IMR-90 (cell line): Measurements from ENCODE around the gene LONP2. TPM values are rescaled to one million over a fixed set of nuclear protein-coding genes. Genes with fewer than 3 reads are reported as not detected.

ENCODE experiments used
- ATAC-seq: fragments of 200-7000 bp; cut with Tn5 transposase; 2 replicates; pipeline ENCODE4 v1.9.1; 2020; ENCODE audit warnings: low read depth, mild to moderate bottlenecking, moderate library complexity
- BruUV-seq: library from RNA; stranded (reverse); fragments of 400-500 nt; replicated peaks from 2 replicates; lab custom pipeline; 2021; lab: Mats Ljungman, UMichigan
- CTCF ChIA-PET: fragments of 300-600 bp; formaldehyde crosslinking; extraction: SDS; loops from one replicate; lab custom pipeline; 2021; ENCODE audit warnings: antibody characterized with exemption; lab: Yijun Ruan, JAX
- POLR2A ChIA-PET: fragments of 300-600 bp; sonication (Branson Sonifier 250); formaldehyde crosslinking; loops from one replicate; lab custom pipeline; 2022; ENCODE audit warnings: antibody characterized with exemption; ENCODE audit not compliant: unreplicated experiment; lab: Charles Lee
- DNase-seq: peaks from one replicate; pipeline ENCODE4 v3.0.0; 2013
- H2AFZ ChIP-seq: replicated peaks from 2 replicates; pipeline ENCODE3; 2013; ENCODE audit warnings: low read length, mild to moderate bottlenecking; ENCODE audit not compliant: poor library complexity
- H2AK5ac ChIP-seq: 2 replicates; pipeline ENCODE4 v1.6.1; 2013; ENCODE audit warnings: low read depth, low read length, inconsistent platforms
- H2AK9ac ChIP-seq: replicated peaks from 2 replicates; pipeline ENCODE3; 2013; ENCODE audit warnings: mild to moderate bottlenecking, low read depth, low read length, moderate library complexity; ENCODE audit not compliant: poor library complexity
- H2BK120ac ChIP-seq: 2 replicates; pipeline ENCODE4 v1.6.1; 2013; ENCODE audit warnings: low read depth, low read length, inconsistent platforms
- H2BK15ac ChIP-seq: 3 replicates; pipeline ENCODE4 v1.6.1; 2013; ENCODE audit warnings: low read depth, low read length, inconsistent platforms
- H2BK20ac ChIP-seq: 2 replicates; pipeline ENCODE4 v1.6.1; 2013; ENCODE audit warnings: low read depth, mild to moderate bottlenecking, inconsistent platforms, low read length, moderate library complexity
- H2BK5ac ChIP-seq: 2 replicates; pipeline ENCODE4 v1.6.1; 2013; ENCODE audit warnings: mild to moderate bottlenecking, low read depth, low read length, inconsistent platforms; ENCODE audit not compliant: poor library complexity, severe bottlenecking
- H3K14ac ChIP-seq: replicated peaks from 2 replicates; pipeline ENCODE4 v1.6.1; 2013; ENCODE audit warnings: low read depth, low read length, inconsistent platforms
- H3K18ac ChIP-seq: 2 replicates; pipeline ENCODE4 v1.6.1; 2013; ENCODE audit warnings: low read depth, low read length, control low read depth
- H3K23ac ChIP-seq: 2 replicates; pipeline ENCODE4 v1.6.1; 2013; ENCODE audit warnings: low read depth, low read length, inconsistent platforms
- H3K27ac ChIP-seq: 2 replicates; pipeline ENCODE4 v1.5.1; 2013; ENCODE audit warnings: mild to moderate bottlenecking, control low read depth, low read length; ENCODE audit not compliant: insufficient read depth
- H3K27me3 ChIP-seq: 2 replicates; pipeline ENCODE4 v1.6.1; 2013; ENCODE audit warnings: low read length; ENCODE audit not compliant: control insufficient read depth, insufficient read depth
- H3K36me3 ChIP-seq: 2 replicates; pipeline ENCODE4 v1.6.1; 2013; ENCODE audit warnings: low read length, mixed read lengths; ENCODE audit not compliant: control insufficient read depth, insufficient read depth
- H3K4ac ChIP-seq: 2 replicates; pipeline ENCODE4 v1.6.1; 2013; ENCODE audit warnings: low read depth, low read length, inconsistent platforms
- H3K4me1 ChIP-seq: 2 replicates; pipeline ENCODE4 v1.6.1; 2013; ENCODE audit warnings: low read length, mixed read lengths; ENCODE audit not compliant: control insufficient read depth, insufficient read depth
- H3K4me2 ChIP-seq: 2 replicates; pipeline ENCODE4 v1.6.1; 2013; ENCODE audit warnings: low read depth, mild to moderate bottlenecking, control low read depth, low read length, moderate library complexity
- H3K4me3 ChIP-seq: 2 replicates; pipeline ENCODE4 v1.5.1; 2013; ENCODE audit warnings: low read depth, mild to moderate bottlenecking, control low read depth, low read length, moderate library complexity; ENCODE audit not compliant: insufficient read depth
- H3K56ac ChIP-seq: 2 replicates; pipeline ENCODE4 v1.6.1; 2013; ENCODE audit warnings: low read length, inconsistent platforms; ENCODE audit not compliant: insufficient read depth; ENCODE audit errors: extremely low read depth
- H3K79me1 ChIP-seq, 2 experiments: 2 replicates each; pipeline ENCODE4 v1.6.1; 2013; ENCODE audit warnings: low read length in 2 of 2, inconsistent platforms in 1 of 2, low read depth in 1 of 2
- H3K9ac ChIP-seq: 2 replicates; pipeline ENCODE4 v1.6.1; 2013; ENCODE audit warnings: low read depth, low read length, control low read depth
- H3K9me1 ChIP-seq: 2 replicates; pipeline ENCODE4 v1.6.1; 2013; ENCODE audit warnings: low read length, inconsistent platforms; ENCODE audit not compliant: insufficient read depth
- H3K9me3 ChIP-seq: 2 replicates; pipeline ENCODE4 v1.6.1; 2013; ENCODE audit warnings: low read length; ENCODE audit not compliant: control insufficient read depth, insufficient read depth
- H4K20me1 ChIP-seq: 2 replicates; pipeline ENCODE4 v1.6.1; 2013; ENCODE audit warnings: low read length, inconsistent platforms; ENCODE audit not compliant: insufficient read depth
- H4K5ac ChIP-seq: 2 replicates; pipeline ENCODE4 v1.6.1; 2013; ENCODE audit warnings: mild to moderate bottlenecking, low read depth, low read length, control low read depth
- H4K8ac ChIP-seq, 2 experiments: 2 replicates each; pipeline ENCODE4 v1.6.1; 2013; ENCODE audit warnings: low read depth in 2 of 2, low read length in 2 of 2, control low read depth in 1 of 2, inconsistent platforms in 1 of 2
- H4K91ac ChIP-seq: 2 replicates; pipeline ENCODE4 v1.6.1; 2013; ENCODE audit warnings: low read depth, low read length, inconsistent platforms; ENCODE audit not compliant: insufficient read depth
- CTCF ChIP-seq: conservative IDR thresholded peaks from 2 replicates; pipeline ENCODE4 v1.5.1; 2012; ENCODE audit warnings: mild to moderate bottlenecking, low read depth, low read length, improper control_type of control experiment
- POLR2A ChIP-seq: IDR thresholded peaks from 2 replicates; pipeline ENCODE4 v1.6.1; 2012; ENCODE audit warnings: mild to moderate bottlenecking, low read depth, low read length
- RAD21 ChIP-seq: IDR thresholded peaks from 2 replicates; pipeline ENCODE4 v1.6.1; 2012; ENCODE audit warnings: low read length, improper control_type of control experiment
- SMC3 ChIP-seq: fragments of 150-350 bp; IDR thresholded peaks from 2 replicates; pipeline ENCODE4 v1.6.1; 2016; ENCODE audit warnings: low read depth, mild to moderate bottlenecking, antibody characterized with exemption, low read length, moderate library complexity
- WGBS, 2 experiments: methylation state at CpG; one replicate each; pipeline versions ENCODE4 v1.1.5 to v1.1.7; 2013; ENCODE audit warnings: missing lambda C conversion rate in 2 of 2; ENCODE audit not compliant: insufficient read length in 1 of 2; ENCODE audit errors: extremely low coverage in 2 of 2; 5-methylcytosine and 5-hydroxymethylcytosine counted together
- dilution Hi-C: fragments of 300-500 bp; cut with HindIII; formaldehyde crosslinking; loops from one replicate; pipeline ENCODE4 v1.14.3; 2018; ENCODE audit warnings: low sequenced_read_pairs; ENCODE audit not compliant: unreplicated experiment
- in situ Hi-C: fragments of 300-500 bp; cut with MboI; formaldehyde crosslinking; loops from 3 replicates; pipeline ENCODE4 v1.14.3; 2019; ENCODE audit warnings: low sequenced_read_pairs, inconsistent platforms, mixed read lengths
- intact Hi-C: fragments of 100-400 bp; cut with micrococcal nuclease; formaldehyde crosslinking; loops from 2 replicates; pipeline ENCODE4 v1.10.0; 2022
- polyA plus RNA-seq, 3 experiments: library from polyadenylated mRNA; depleted of rRNA; stranded (reverse); fragments of >200 nt; gene quantifications; 2 replicates each; pipeline ENCODE4 v1.2.3, GENCODE V29; 2012; ENCODE audit warnings: low replicate concordance in 1 of 3
- total RNA-seq: library from RNA; depleted of rRNA; stranded (reverse); fragments of >200 nt; gene quantifications from 2 replicates; pipeline ENCODE4 v1.2.3, GENCODE V29; 2012

The LONP2 gene
- total and polyA plus RNA-seq, 2 of the 4 experiments (the other 2 are of a cell fraction), result 31.5 to 90.9 TPM

- H3K4ac ChIP-seq, result no peak overlapping the region
- no peaks in the 10 kb centered on the region for H3K27me3 ChIP-seq
- no peak overlapping the region for H3K23ac ChIP-seq
- DNase-seq (peak; percentile 38), ATAC-seq (peak; percentile 49; the same call in 1 of the 2 replicates)
- H3K9me1 ChIP-seq, result 0 out of 2 replicates have a peak, but pooled peaks cover 3% of the 10 kb centered on the region
- peaks cover 3 to 14% of the 10 kb centered on the region in 2 experiments; a peak in 3 of 4 replicates for H3K79me1 ChIP-seq
- H3K56ac ChIP-seq, result no peak overlapping the region
- H3K9me3 ChIP-seq, result no peaks in the 10 kb centered on the region
- H3K36me3 ChIP-seq, result peaks cover 10% of the 10 kb centered on the region
- H4K5ac ChIP-seq, result no peak overlapping the region
- H2BK15ac ChIP-seq, result no peak overlapping the region
- no peak overlapping the region for H2AFZ ChIP-seq
- BruUV-seq, result no TSS peak
- no peak overlapping the region for H3K9ac ChIP-seq
- no CpG with 5 or more reads among the region's 5 CpGs for whole genome bisulfite sequencing, 2 experiments
- dilution Hi-C loops, result no loop called here
- H3K4me1 ChIP-seq, result peaks cover 2% of the 10 kb centered on the region; the same call in 1 of the 2 replicates
- H2AK9ac ChIP-seq, result no peak overlapping the region
- H4K20me1 ChIP-seq, result peaks cover 3% of the 10 kb centered on the region; the same call in 1 of the 2 replicates
- H4K91ac ChIP-seq, result no peak overlapping the region
- no peak overlapping the region for H3K4me2 ChIP-seq
- H3K18ac ChIP-seq, result no peak overlapping the region
- POLR2A ChIA-PET, result no interaction called here
- peak; percentile 16; the same call in 1 of the 2 replicates for TF ChIP-seq RAD21
- no peak for TF ChIP-seq POLR2A
- TF ChIP-seq SMC3, result 0 out of 2 replicates have a peak, but pooled peaks have one; percentile 7
- peak; percentile 24; the same call in 1 of the 2 replicates for TF ChIP-seq CTCF
- in situ Hi-C loops, result no loop called here
- no peak overlapping the region for H2BK120ac ChIP-seq
- H2AK5ac ChIP-seq, result no peak overlapping the region
- no peak overlapping the region for H2BK20ac ChIP-seq
- H3K4me3 ChIP-seq, result no peak overlapping the region
- no peak overlapping the region for H3K27ac ChIP-seq
- no peak overlapping the region for H2BK5ac ChIP-seq
- H4K8ac ChIP-seq, result no peak overlapping the region
- H3K14ac ChIP-seq, result no peak overlapping the region
- intact Hi-C loops, result loop anchor here (2.0 to 5.0 kb wide), 3 partner anchors 15 to 351 kb away; no protein-coding TSS in a partner anchor
- CTCF ChIA-PET, result interaction anchor here (0.6 to 1.6 kb wide), 4 partner anchors 21 to 359 kb away, joined by 3 to 8 read pairs (median 4); no protein-coding TSS in a partner anchor
Measured at GRCh38 chr16:48271728-48272127, 27.6 kb downstream of the LONP2 start.
